ENCODE measurements around the gene LMBR1. TPM values are rescaled to one million over a fixed set of nuclear protein-coding genes. Genes with fewer than 3 reads are reported as not detected.
"Not testable (repeated sequence)": the region's sequence is repeated elsewhere in the genome, so short reads cannot be mapped to it uniquely, and the experiment has no call there.

The LMBR1 gene
- total RNA-seq, 4 donors from 2014 or later, result 38.0 to 81.3 (median 56.4) TPM

GRCh38 chr7:156819733-156820295 lies 73.2 kb downstream of the LMBR1 start:
- intact Hi-C loops (cut with DNase I), result loop anchor here (10.0 kb wide), 1 partner anchor 1025 kb away; no protein-coding TSS in a partner anchor
- Histone ChIP-seq H3K27me3 (no peaks in the 10 kb centered on the region), H3K27ac (replicated peaks in 1 of 4) (no peak overlapping the region), H3K4me3 (no peak overlapping the region), H3K9me3 (no peaks in the 10 kb centered on the region), H3K4me1 (no peaks in the 10 kb centered on the region), H3K36me3 (peaks cover 0 to 34% (median 9%) of the 10 kb centered on the region in 4 donors)
- DNase-seq (ENCODE audit: extremely low spot score), result no peak
- WGBS, result 91% methylated on average over 5 of the region's 5 CpGs
- TF ChIP-seq, protein P1, sequence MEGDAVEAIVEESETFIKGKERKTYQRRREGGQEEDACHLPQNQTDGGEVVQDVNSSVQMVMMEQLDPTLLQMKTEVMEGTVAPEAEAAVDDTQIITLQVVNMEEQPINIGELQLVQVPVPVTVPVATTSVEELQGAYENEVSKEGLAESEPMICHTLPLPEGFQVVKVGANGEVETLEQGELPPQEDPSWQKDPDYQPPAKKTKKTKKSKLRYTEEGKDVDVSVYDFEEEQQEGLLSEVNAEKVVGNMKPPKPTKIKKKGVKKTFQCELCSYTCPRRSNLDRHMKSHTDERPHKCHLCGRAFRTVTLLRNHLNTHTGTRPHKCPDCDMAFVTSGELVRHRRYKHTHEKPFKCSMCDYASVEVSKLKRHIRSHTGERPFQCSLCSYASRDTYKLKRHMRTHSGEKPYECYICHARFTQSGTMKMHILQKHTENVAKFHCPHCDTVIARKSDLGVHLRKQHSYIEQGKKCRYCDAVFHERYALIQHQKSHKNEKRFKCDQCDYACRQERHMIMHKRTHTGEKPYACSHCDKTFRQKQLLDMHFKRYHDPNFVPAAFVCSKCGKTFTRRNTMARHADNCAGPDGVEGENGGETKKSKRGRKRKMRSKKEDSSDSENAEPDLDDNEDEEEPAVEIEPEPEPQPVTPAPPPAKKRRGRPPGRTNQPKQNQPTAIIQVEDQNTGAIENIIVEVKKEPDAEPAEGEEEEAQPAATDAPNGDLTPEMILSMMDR (IDR thresholded peaks at IDR 0.05), result no peak
- TF ChIP-seq EP300 (IDR thresholded peaks at IDR 0.05), result no peak
- no peak for TF ChIP-seq POLR2AphosphoS5 (IDR thresholded peaks at IDR 0.05)
- no peak for TF ChIP-seq POLR2A (IDR thresholded peaks at IDR 0.05; ENCODE audit: low read depth)

GRCh38 chr7:156818133-156818532 lies 74.8 kb downstream of the LMBR1 start:
- no peak for DNase-seq (ENCODE audit: extremely low spot score)
- no peak for TF ChIP-seq POLR2A (IDR thresholded peaks at IDR 0.05; ENCODE audit: low read depth)
- no peak for TF ChIP-seq POLR2AphosphoS5 (IDR thresholded peaks at IDR 0.05)
- WGBS, result 96% methylated on average over 2 of the region's 2 CpGs
- Histone ChIP-seq H3K36me3 (peaks cover 0 to 36% (median 7%) of the 10 kb centered on the region in 4 donors), H3K27me3 (no peaks in the 10 kb centered on the region), H3K4me3 (no peak overlapping the region), H3K9me3 (no peaks in the 10 kb centered on the region), H3K4me1 (no peaks in the 10 kb centered on the region), H3K27ac (replicated peaks in 1 of 4) (no peak overlapping the region)
- intact Hi-C loops (cut with DNase I), result loop anchor here (10.0 kb wide), 1 partner anchor 1023 kb away; no protein-coding TSS in a partner anchor

DNA sequence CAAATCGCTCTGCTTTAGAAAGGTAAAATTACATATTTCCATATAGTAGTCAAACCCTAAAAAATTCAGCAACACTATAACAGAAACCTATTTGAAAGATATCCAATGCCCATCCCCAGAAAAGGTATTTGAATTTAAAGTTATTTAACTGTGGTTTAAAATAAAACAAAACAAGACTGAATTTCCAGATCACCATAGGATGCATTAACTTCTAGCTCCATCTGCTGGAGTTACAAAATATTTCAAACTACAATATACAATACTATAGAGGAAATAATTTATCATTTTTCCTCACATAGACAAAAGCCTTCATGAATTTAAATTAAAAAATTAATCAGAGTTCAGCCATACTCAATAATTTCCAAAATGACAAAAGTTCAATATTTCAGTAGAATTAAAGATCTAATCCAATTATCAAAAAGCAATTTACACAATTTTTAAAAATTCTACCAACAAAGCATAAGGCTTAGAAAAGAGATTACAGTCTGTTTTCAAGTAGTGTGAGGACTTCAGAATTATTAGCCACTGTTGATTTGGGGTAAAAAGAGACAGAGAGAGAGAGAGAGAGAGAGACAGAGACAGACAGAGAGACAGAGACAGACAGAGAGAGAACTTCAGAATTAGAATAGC lies 75.9 kb downstream of the LMBR1 start:
- Histone ChIP-seq H3K36me3 (peaks cover 0 to 36% (median 10%) of the 10 kb centered on the region in 4 donors), H3K27me3 (no peaks in the 10 kb centered on the region), H3K4me3 (no peak overlapping the region), H3K27ac (replicated peaks in 1 of 4) (no peak overlapping the region), H3K9me3 (no peaks in the 10 kb centered on the region), H3K4me1 (no peaks in the 10 kb centered on the region)
- 100% methylated on average over 1 of the region's 1 CpG for WGBS
- DNase-seq (ENCODE audit: extremely low spot score), result no peak
- intact Hi-C loops (cut with DNase I), result loop anchor here (10.0 kb wide), 1 partner anchor 1022 kb away; no protein-coding TSS in a partner anchor
- TF ChIP-seq EP300 (IDR thresholded peaks at IDR 0.05) (no peak), POLR2A (IDR thresholded peaks at IDR 0.05; ENCODE audit: low read depth) (no peak)
- TF ChIP-seq, protein P1 (IDR thresholded peaks at IDR 0.05), result peak in 2 of 3 experiments; percentile 15 to 21

- no peaks in the 10 kb centered on the region for H3K4me1 ChIP-seq
- H3K4me3 ChIP-seq, result no peak overlapping the region
- no peak for TF ChIP-seq POLR2A (IDR thresholded peaks at IDR 0.05; ENCODE audit: low read depth)
- H3K27me3 ChIP-seq, result no peaks in the 10 kb centered on the region
- no peak overlapping the region for H3K27ac ChIP-seq (replicated peaks in 1 of 4)
- H3K9me3 ChIP-seq, result no peaks in the 10 kb centered on the region
- DNase-seq (ENCODE audit: extremely low spot score), result no peak
- peaks cover 3 to 32% (median 18%) of the 10 kb centered on the region in 4 donors for H3K36me3 ChIP-seq
- 98% methylated on average over 3 of the region's 3 CpGs for WGBS
- intact Hi-C loops (cut with DNase I), result loop anchor here (10.0 kb wide), 1 partner anchor 1017 kb away; no protein-coding TSS in a partner anchor
Measured at GRCh38 chr7:156811706-156812105, 81.3 kb downstream of the LMBR1 start.

- peaks cover 0 to 25% (median 13%) of the 10 kb centered on the region in 4 donors for H3K36me3 ChIP-seq
- H3K27ac ChIP-seq (replicated peaks in 1 of 4); H3K27me3 ChIP-seq; DNase-seq (ENCODE audit: extremely low spot score); H3K4me1 ChIP-seq; intact Hi-C loops (cut with DNase I); H3K4me3 ChIP-seq; H3K9me3 ChIP-seq: not testable (repeated sequence)
- WGBS, result 95% methylated on average over 4 of the region's 4 CpGs
Measured at GRCh38 chr7:156803656-156804055, 89.3 kb downstream of the LMBR1 start.

DNA sequence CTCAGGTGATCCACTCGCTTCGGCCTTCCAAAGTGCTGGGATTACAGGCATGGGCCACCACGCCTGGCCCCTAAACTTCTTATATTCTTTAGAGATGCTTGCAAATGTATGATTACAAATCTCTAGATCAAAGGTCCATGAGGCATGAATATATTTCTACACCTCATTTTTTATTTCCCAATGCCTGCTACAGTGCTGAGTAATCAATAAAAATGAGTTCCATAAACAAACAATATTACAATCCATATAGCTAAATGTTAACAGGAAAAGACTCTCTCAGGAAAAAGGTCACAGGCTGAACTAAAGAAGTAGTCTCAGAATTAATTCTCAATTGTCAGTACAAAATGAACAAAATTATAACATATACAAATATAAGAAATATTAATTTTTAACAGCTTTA lies 90.8 kb downstream of the LMBR1 start:
- Histone ChIP-seq H3K36me3 (peaks cover 0 to 19% (median 13%) of the 10 kb centered on the region in 4 donors), H3K27me3 (no peaks in the 10 kb centered on the region), H3K4me3 (no peak overlapping the region), H3K4me1 (no peaks in the 10 kb centered on the region), H3K27ac (replicated peaks in 1 of 4) (no peak overlapping the region), H3K9me3 (no peaks in the 10 kb centered on the region)
- no peak for DNase-seq (ENCODE audit: extremely low spot score)
- intact Hi-C loops (cut with DNase I), result no loop called here
- TF ChIP-seq POLR2A (IDR thresholded peaks at IDR 0.05; ENCODE audit: low read depth), result no peak
- TF ChIP-seq, protein P1 (IDR thresholded peaks at IDR 0.05), result no peak
- 96% methylated on average over 3 of the region's 3 CpGs for WGBS
